ENCODE results near the gene TBC1D1. TPM values are rescaled to one million over a fixed set of nuclear protein-coding genes. Genes with fewer than 3 reads are reported as not detected.

TBC1D1 gene
- total RNA-seq, 1 experiment from 2014 or later: 42.6 TPM

DNA sequence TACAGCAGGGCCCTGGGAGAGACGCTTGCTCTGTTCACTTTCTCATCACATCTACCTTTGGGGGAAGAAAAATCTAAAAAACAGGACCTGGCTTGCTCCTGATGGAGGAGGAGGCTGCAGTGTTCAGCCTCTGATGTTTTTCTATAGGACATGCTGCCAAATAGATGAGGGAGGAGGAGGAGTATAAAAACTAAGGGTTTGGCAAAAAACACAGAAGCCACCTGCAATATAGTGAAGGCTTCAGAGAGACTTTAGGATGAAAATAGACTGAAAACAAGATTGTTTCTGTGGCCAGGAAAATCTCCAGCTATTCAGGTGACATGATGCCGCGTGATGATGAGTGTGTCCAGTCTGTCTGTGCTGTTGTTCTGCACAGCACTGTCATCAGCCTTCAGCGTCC is 229.9 kb downstream of the TBC1D1 start:
- Histone ChIP-seq H3K36me3 (ENCODE audit: insufficient read depth, low read length, poor library complexity, severe bottlenecking) (no peaks in the 10 kb centered on the region), H3K4me3 (ENCODE audit: low read depth, low read length, poor library complexity, severe bottlenecking) (no peak overlapping the region), H3K9me3 (ENCODE audit: low read depth, low read length, poor library complexity, severe bottlenecking) (no peaks in the 10 kb centered on the region), H3K4me1 (ENCODE audit: insufficient read depth, low read length, poor library complexity, severe bottlenecking) (no peaks in the 10 kb centered on the region), H3K27me3 (replicated peaks; ENCODE audit: insufficient read depth, low read depth, low read length, poor library complexity) (no peaks in the 10 kb centered on the region), H3K27ac (ENCODE audit: low read depth, low read length, poor library complexity, severe bottlenecking) (no peak overlapping the region)
- ChIA-PET CTCF (no interaction called here), POLR2A (ENCODE audit: low non-redundant PET) (no interaction called here)
- BruUV-seq (replicated peaks): no TSS peak
- DNase-seq (ENCODE audit: low spot score): no peak
- no peak for TF ChIP-seq EZH2 (IDR thresholded peaks at IDR 0.05; ENCODE audit: borderline replicate concordance, low read depth, low read length, poor library complexity, severe bottlenecking)
- TF ChIP-seq, protein P1, sequence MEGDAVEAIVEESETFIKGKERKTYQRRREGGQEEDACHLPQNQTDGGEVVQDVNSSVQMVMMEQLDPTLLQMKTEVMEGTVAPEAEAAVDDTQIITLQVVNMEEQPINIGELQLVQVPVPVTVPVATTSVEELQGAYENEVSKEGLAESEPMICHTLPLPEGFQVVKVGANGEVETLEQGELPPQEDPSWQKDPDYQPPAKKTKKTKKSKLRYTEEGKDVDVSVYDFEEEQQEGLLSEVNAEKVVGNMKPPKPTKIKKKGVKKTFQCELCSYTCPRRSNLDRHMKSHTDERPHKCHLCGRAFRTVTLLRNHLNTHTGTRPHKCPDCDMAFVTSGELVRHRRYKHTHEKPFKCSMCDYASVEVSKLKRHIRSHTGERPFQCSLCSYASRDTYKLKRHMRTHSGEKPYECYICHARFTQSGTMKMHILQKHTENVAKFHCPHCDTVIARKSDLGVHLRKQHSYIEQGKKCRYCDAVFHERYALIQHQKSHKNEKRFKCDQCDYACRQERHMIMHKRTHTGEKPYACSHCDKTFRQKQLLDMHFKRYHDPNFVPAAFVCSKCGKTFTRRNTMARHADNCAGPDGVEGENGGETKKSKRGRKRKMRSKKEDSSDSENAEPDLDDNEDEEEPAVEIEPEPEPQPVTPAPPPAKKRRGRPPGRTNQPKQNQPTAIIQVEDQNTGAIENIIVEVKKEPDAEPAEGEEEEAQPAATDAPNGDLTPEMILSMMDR (conservative IDR thresholded peaks at IDR 0.05; ENCODE audit: low read depth, low read length): no peak
- intact Hi-C loops (cut with micrococcal nuclease; ENCODE audit: unreplicated experiment): no loop called here

DNA sequence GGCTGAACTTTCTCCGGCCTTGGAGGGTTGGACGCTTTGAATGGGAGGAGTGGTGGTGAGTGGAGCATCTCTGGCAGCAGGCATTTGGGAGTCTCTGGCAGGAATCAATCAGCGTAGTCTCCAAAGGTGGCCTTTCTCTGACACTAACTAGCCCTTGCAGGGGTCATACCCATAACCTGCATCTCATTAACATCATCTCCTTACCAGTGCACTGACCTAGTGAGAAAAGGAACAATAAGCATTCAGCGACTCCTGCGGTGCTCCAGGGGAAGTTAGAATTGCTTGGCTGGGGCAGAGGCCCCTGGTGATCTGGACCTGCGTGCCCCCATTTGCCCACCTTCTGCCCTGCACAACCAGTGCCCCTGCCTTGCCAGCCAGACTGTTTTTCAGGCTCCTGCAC is 231.2 kb downstream of the TBC1D1 start:
- no TSS peak for BruUV-seq (replicated peaks)
- CTCF ChIA-PET: no interaction called here
- Histone ChIP-seq H3K36me3 (ENCODE audit: insufficient read depth, low read length, poor library complexity, severe bottlenecking) (no peaks in the 10 kb centered on the region), H3K4me1 (ENCODE audit: insufficient read depth, low read length, poor library complexity, severe bottlenecking) (no peaks in the 10 kb centered on the region), H3K4me3 (ENCODE audit: low read depth, low read length, poor library complexity, severe bottlenecking) (no peak overlapping the region), H3K27me3 (replicated peaks; ENCODE audit: insufficient read depth, low read depth, low read length, poor library complexity) (no peaks in the 10 kb centered on the region), H3K9me3 (ENCODE audit: low read depth, low read length, poor library complexity, severe bottlenecking) (no peaks in the 10 kb centered on the region), H3K27ac (ENCODE audit: low read depth, low read length, poor library complexity, severe bottlenecking) (no peak overlapping the region)
- TF ChIP-seq, protein P1 (conservative IDR thresholded peaks at IDR 0.05; ENCODE audit: low read depth, low read length): no peak
- TF ChIP-seq EZH2 (IDR thresholded peaks at IDR 0.05; ENCODE audit: borderline replicate concordance, low read depth, low read length, poor library complexity, severe bottlenecking): no peak
- intact Hi-C loops (cut with micrococcal nuclease; ENCODE audit: unreplicated experiment): no loop called here
- DNase-seq (ENCODE audit: low spot score): no peak
- POLR2A ChIA-PET (ENCODE audit: low non-redundant PET): no interaction called here

DNA sequence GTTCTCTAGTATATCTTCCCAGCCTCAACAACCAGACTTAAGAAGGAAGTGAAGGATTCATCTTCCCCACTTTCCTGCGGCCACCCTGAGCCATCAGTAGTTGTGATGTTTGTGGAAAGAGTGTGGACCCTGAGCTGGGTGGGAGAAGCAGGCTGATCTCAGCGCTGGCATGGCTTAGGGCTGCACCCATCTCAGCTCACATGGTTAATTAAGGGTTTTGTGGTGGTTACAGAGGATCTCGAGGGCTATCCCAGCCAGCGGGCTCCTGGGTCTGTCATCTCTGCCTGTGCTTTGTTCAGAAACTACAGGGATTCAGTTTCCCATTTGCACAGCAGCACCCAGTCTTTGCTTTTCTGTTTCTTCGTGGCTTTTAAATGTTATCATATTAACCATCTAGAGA is 232.7 kb downstream of the TBC1D1 start:
- no peak for TF ChIP-seq EZH2 (IDR thresholded peaks at IDR 0.05; ENCODE audit: borderline replicate concordance, low read depth, low read length, poor library complexity, severe bottlenecking)
- TF ChIP-seq, protein P1 (conservative IDR thresholded peaks at IDR 0.05; ENCODE audit: low read depth, low read length): no peak
- no peaks in the 10 kb centered on the region for H3K9me3 ChIP-seq (ENCODE audit: low read depth, low read length, poor library complexity, severe bottlenecking)
- no peak overlapping the region for H3K27ac ChIP-seq (ENCODE audit: low read depth, low read length, poor library complexity, severe bottlenecking)
- DNase-seq (ENCODE audit: low spot score): no peak
- H3K36me3 ChIP-seq (ENCODE audit: insufficient read depth, low read length, poor library complexity, severe bottlenecking): no peaks in the 10 kb centered on the region
- no TSS peak for BruUV-seq (replicated peaks)
- no peak overlapping the region for H3K4me3 ChIP-seq (ENCODE audit: low read depth, low read length, poor library complexity, severe bottlenecking)
- H3K27me3 ChIP-seq (replicated peaks; ENCODE audit: insufficient read depth, low read depth, low read length, poor library complexity): no peaks in the 10 kb centered on the region
- ChIA-PET POLR2A (ENCODE audit: low non-redundant PET) (no interaction called here), CTCF (no interaction called here)
- H3K4me1 ChIP-seq (ENCODE audit: insufficient read depth, low read length, poor library complexity, severe bottlenecking): no peaks in the 10 kb centered on the region
- intact Hi-C loops (cut with micrococcal nuclease; ENCODE audit: unreplicated experiment): no loop called here
